GF-D8 (cell line): Measurements from ENCODE around the gene DHX36.

Experiments used
- DNase-seq: peaks from one replicate; lab custom pipeline; 2025; lab: John Stamatoyannopoulos, UW

The DHX36 gene

DNA sequence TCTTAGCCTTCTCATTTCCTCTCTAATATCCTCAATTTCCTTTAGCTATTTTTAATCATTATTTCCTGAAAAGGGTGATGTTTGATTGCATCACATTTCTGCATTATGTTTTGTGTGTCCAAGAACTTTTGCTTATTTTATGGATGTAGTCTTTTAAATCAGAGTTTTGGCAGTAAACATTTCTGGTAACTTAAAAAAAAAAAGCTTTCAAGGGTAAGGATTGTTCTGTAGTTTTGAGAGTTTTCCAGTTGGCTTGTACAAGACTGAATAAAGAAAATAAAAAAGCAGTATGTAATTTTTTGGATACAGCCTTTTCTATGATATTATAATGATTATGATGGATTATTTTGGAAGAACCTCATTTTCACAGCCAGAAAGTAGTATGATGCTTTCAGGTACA is 99.4 kb downstream of the DHX36 start:
- no peak for DNase-seq

DNA sequence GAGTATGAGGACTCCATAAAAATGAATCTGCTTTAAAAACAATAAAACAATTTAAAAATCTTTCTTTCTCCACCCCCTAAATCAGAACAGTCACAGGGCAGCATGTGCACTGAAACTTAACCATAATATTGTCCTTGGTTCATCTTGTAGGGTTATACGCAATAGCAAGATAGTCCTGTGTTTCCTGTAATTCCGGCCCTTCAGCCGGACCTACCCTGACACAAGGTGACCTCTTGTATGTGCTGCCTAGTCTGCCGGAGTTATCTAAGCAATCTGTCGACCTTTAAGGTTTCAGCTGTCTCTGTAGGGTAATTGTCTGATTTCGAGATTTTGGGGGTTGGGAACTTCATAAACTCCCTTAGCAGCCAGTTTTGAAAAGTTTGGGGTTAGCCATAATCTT is 99.9 kb downstream of the DHX36 start:
- DNase-seq, result no peak

DNA sequence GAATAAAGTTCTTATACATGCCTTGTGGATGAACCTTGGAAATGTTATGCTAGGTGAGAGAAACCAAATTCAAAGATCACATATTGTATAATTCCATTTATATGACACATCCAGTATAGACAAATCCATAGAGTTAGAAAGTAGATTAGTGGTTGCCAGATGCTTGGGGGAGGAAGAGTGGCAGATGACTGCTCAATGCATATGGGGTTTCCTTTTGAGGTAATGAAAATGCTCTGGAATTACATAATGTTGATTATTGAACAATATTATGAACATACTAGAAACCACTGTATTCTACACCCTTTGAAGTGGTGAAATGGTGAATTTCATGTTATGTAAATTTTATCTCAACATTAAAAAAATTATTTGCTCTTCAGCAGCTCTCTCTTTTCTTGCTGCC is 100.8 kb downstream of the DHX36 start:
- no peak for DNase-seq
